Measurements from ENCODE around the gene WFS1.

DNA sequence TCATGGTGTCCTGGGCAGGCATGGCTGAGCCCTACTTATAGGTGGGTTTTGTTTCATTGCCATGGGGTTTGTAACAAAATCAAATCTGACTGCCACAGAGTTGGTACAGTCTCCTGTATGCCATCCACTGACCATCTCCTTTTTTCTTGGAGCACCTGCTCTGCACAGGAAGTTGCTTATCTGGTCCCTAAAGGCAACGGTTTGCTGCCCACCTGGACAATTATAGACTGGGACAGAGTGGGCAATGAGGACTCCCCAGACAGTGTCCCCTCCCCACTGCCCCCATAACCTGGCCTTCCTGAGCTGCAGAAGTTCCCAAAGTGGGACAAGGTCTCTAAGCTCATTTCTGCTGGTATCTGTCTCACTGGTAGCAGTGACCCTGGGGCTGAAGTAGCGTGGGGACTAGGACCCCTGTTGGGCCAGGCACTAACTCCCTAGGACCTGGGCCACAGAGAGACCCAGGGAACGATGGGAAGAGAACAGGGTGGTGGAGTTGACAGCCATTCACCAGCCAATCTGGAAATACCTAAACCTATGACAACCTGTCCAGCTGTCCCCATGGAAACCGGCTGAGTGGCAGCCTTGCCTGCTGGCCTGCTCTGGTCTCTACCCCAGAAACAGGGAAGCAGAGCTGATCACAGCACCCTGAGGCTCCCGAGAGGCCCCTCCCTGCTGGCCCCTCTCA lies 64.7 kb downstream of the WFS1 start:
- TF ChIP-seq, protein P1, sequence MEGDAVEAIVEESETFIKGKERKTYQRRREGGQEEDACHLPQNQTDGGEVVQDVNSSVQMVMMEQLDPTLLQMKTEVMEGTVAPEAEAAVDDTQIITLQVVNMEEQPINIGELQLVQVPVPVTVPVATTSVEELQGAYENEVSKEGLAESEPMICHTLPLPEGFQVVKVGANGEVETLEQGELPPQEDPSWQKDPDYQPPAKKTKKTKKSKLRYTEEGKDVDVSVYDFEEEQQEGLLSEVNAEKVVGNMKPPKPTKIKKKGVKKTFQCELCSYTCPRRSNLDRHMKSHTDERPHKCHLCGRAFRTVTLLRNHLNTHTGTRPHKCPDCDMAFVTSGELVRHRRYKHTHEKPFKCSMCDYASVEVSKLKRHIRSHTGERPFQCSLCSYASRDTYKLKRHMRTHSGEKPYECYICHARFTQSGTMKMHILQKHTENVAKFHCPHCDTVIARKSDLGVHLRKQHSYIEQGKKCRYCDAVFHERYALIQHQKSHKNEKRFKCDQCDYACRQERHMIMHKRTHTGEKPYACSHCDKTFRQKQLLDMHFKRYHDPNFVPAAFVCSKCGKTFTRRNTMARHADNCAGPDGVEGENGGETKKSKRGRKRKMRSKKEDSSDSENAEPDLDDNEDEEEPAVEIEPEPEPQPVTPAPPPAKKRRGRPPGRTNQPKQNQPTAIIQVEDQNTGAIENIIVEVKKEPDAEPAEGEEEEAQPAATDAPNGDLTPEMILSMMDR (conservative IDR thresholded peaks at IDR 0.05): peak; percentile 1; the same call in 1 of the 2 replicates
- TF ChIP-seq EZH2 (IDR thresholded peaks at IDR 0.05; ENCODE audit: low read depth): no peak
